SK-N-SH treated with all-trans-retinoic acid at 6 μM for 48 hours (cell line): ENCODE data around the gene RDH11.

ENCODE experiments used
- GLIS3 ChIP-seq: fragments of 250-450 bp; sonication (Bioruptor Pico); IDR thresholded peaks from 2 replicates; pipeline ENCODE4 v1.5.0; 2020; ENCODE audit warnings: mild to moderate bottlenecking, moderate library complexity
- OSR1 ChIP-seq: fragments of 250-450 bp; sonication (Bioruptor Pico); IDR thresholded peaks from 2 replicates; pipeline ENCODE4 v1.8.0; 2022; ENCODE audit warnings: moderate library complexity, mild to moderate bottlenecking, inconsistent platforms

GRCh38 chr14:67734675-67735074 lies 39.1 kb upstream of the RDH11 start:
- no peak for TF ChIP-seq GLIS3 (CRISPR knock-in tag)
- TF ChIP-seq OSR1: no peak
